Vagina (tissue), 2 donors: Measurements from ENCODE around the gene SVOP. TPM values are rescaled to one million over a fixed set of nuclear protein-coding genes. Genes with fewer than 3 reads are reported as not detected.

Experiments
- DNase-seq, 2 donors: peaks; one replicate each; pipeline ENCODE4 v3.0.0-alpha.2; 2017; ENCODE audit errors: extremely low spot score in 2 of 2
- H3K27ac ChIP-seq: fragments of 200-600 bp; sonication (generic); one replicate; pipeline ENCODE4 v1.5.1; 2019
- H3K27me3 ChIP-seq: fragments of 200-600 bp; sonication (generic); one replicate; pipeline ENCODE4 v1.5.1; 2019
- H3K36me3 ChIP-seq, 2 donors: fragments of 200-600 bp; sonication (generic); one replicate each; pipeline ENCODE4 v1.5.1; 2017 to 2019
- H3K4me1 ChIP-seq: fragments of 200-600 bp; sonication (generic); one replicate; pipeline ENCODE4 v1.5.1; 2019
- H3K4me3 ChIP-seq, 2 donors: fragments of 200-600 bp; sonication (generic); 1 replicate in 1 of 2; 2 replicates in 1 of 2; pipeline ENCODE4 v1.5.1; 2016 to 2019
- H3K9me3 ChIP-seq: fragments of 200-600 bp; sonication (generic); one replicate; pipeline ENCODE4 v1.5.1; 2019
- POLR2A ChIP-seq, 2 donors: fragments of 450-650 bp; IDR thresholded peaks; one replicate each; pipeline ENCODE4 v1.6.1; 2017; ENCODE audit warnings: antibody characterized with exemption in 2 of 2, mild to moderate bottlenecking in 2 of 2, moderate library complexity in 2 of 2
- POLR2AphosphoS5 ChIP-seq, 2 donors: sonication (generic); formaldehyde crosslinking; IDR thresholded peaks; one replicate each; pipeline ENCODE4 v1.9.0; 2017; ENCODE audit warnings: antibody characterized with exemption in 2 of 2, mild to moderate bottlenecking in 2 of 2, low read depth in 1 of 2; ENCODE audit not compliant: insufficient read depth in 1 of 2
- intact Hi-C: fragments of 100-400 bp; cut with DNase I; formaldehyde crosslinking; loops from one replicate; pipeline ENCODE4 v1.15.1; 2023
- total RNA-seq: library from RNA; depleted of rRNA; stranded (reverse); fragments of >200 nt; gene quantifications from one replicate; pipeline ENCODE4 v1.2.3, GENCODE V29; 2016
- TF ChIP-seq, protein P1 (sequence below), 3 experiments: fragments of 450-650 bp in 2 of 3; fragments of 200-600 bp in 1 of 3; sonication (generic) in 1 of 3; IDR thresholded peaks; one replicate each; pipeline ENCODE4 v1.5.1; 2017 to 2019; ENCODE audit warnings: antibody characterized with exemption in 3 of 3, mild to moderate bottlenecking in 2 of 3, moderate library complexity in 2 of 3

The SVOP gene
- total RNA-seq, 1 donor from 2014 or later: under 0.01 TPM

- intact Hi-C loops: no loop called here
- TF ChIP-seq POLR2AphosphoS5 (IDR thresholded peaks at IDR 0.05; ENCODE audit: insufficient read depth in 1 of 2, low read depth in 1 of 2) (no peak), POLR2A (IDR thresholded peaks at IDR 0.05) (no peak)
- TF ChIP-seq, protein P1, sequence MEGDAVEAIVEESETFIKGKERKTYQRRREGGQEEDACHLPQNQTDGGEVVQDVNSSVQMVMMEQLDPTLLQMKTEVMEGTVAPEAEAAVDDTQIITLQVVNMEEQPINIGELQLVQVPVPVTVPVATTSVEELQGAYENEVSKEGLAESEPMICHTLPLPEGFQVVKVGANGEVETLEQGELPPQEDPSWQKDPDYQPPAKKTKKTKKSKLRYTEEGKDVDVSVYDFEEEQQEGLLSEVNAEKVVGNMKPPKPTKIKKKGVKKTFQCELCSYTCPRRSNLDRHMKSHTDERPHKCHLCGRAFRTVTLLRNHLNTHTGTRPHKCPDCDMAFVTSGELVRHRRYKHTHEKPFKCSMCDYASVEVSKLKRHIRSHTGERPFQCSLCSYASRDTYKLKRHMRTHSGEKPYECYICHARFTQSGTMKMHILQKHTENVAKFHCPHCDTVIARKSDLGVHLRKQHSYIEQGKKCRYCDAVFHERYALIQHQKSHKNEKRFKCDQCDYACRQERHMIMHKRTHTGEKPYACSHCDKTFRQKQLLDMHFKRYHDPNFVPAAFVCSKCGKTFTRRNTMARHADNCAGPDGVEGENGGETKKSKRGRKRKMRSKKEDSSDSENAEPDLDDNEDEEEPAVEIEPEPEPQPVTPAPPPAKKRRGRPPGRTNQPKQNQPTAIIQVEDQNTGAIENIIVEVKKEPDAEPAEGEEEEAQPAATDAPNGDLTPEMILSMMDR (IDR thresholded peaks at IDR 0.05): no peak
Measured at GRCh38 chr12:108938247-108938924, 82.5 kb downstream of the SVOP start.

DNA sequence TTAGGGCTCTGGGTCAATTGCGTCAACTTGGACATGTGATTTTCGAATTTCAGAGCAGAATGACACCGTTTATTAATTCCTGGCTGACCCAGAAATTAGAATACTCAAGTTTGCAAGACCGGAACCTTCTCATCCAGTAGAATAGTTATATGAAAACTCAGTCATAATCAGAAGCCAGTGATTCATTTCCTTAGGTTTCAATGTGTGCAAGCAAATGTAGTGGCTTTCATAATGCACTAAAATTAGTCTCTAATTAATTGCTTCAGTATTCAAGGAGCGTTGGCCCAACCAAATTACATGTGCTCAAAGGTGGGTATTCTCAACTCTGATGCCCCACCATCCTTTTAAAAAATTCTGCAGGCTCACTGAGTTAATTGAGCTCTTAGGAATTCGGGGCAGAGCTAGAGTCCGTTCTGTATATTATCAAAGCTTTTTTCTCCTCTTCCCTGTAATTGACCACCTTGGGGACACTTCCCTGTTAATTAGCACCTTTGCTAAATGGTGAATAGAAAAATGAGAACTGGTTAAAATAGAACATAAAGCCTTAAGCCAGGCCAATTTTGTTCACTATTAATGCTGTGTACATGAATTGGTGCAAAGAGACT lies 85.6 kb downstream of the SVOP start:
- Histone ChIP-seq H3K4me1 (no peaks in the 10 kb centered on the region), H3K4me3 (no peak overlapping the region), H3K36me3 (no peaks in the 10 kb centered on the region), H3K27me3 (no peaks in the 10 kb centered on the region), H3K27ac (no peak overlapping the region), H3K9me3 (no peaks in the 10 kb centered on the region)
- DNase-seq: no peak
- intact Hi-C loops: no loop called here
- TF ChIP-seq, protein P1 (IDR thresholded peaks at IDR 0.05): no peak
- TF ChIP-seq POLR2AphosphoS5 (IDR thresholded peaks at IDR 0.05; ENCODE audit: insufficient read depth in 1 of 2, low read depth in 1 of 2): no peak
- no peak for TF ChIP-seq POLR2A (IDR thresholded peaks at IDR 0.05)

More at GRCh38 chr12:108938247-108938924, 82.5 kb downstream of the SVOP start:
- H3K4me1 ChIP-seq: no peaks in the 10 kb centered on the region
- H3K36me3 ChIP-seq: no peaks in the 10 kb centered on the region
- H3K27ac ChIP-seq: no peak overlapping the region
- no peaks in the 10 kb centered on the region for H3K27me3 ChIP-seq
- DNase-seq: no peak
- H3K9me3 ChIP-seq: no peaks in the 10 kb centered on the region
- H3K4me3 ChIP-seq: no peak overlapping the region

- DNase-seq: no peak
- no peak for TF ChIP-seq POLR2A (IDR thresholded peaks at IDR 0.05)
- no peak for TF ChIP-seq POLR2AphosphoS5 (IDR thresholded peaks at IDR 0.05; ENCODE audit: insufficient read depth in 1 of 2, low read depth in 1 of 2)
- TF ChIP-seq, protein P1 (IDR thresholded peaks at IDR 0.05): no peak
Measured at GRCh38 chr12:108933949-108934348, 86.9 kb downstream of the SVOP start.

GRCh38 chr12:108930756-108931155 lies 90.1 kb downstream of the SVOP start:
- no peak for TF ChIP-seq POLR2A (IDR thresholded peaks at IDR 0.05)
- TF ChIP-seq, protein P1 (IDR thresholded peaks at IDR 0.05): no peak
- no peak for TF ChIP-seq POLR2AphosphoS5 (IDR thresholded peaks at IDR 0.05; ENCODE audit: insufficient read depth in 1 of 2, low read depth in 1 of 2)
- DNase-seq: no peak
- Histone ChIP-seq H3K4me3 (no peak overlapping the region), H3K9me3 (no peaks in the 10 kb centered on the region), H3K27ac (no peak overlapping the region), H3K4me1 (no peaks in the 10 kb centered on the region), H3K36me3 (no peaks in the 10 kb centered on the region), H3K27me3 (no peaks in the 10 kb centered on the region)
- intact Hi-C loops: no loop called here

More at GRCh38 chr12:108933949-108934348, 86.9 kb downstream of the SVOP start:
- Histone ChIP-seq H3K4me3 (no peak overlapping the region), H3K27me3 (no peaks in the 10 kb centered on the region), H3K4me1 (no peaks in the 10 kb centered on the region), H3K27ac (no peak overlapping the region), H3K36me3 (no peaks in the 10 kb centered on the region), H3K9me3 (no peaks in the 10 kb centered on the region)
- intact Hi-C loops: loop anchor here (2.0 kb wide), 1 partner anchor 99 kb away; no protein-coding TSS in a partner anchor

DNA sequence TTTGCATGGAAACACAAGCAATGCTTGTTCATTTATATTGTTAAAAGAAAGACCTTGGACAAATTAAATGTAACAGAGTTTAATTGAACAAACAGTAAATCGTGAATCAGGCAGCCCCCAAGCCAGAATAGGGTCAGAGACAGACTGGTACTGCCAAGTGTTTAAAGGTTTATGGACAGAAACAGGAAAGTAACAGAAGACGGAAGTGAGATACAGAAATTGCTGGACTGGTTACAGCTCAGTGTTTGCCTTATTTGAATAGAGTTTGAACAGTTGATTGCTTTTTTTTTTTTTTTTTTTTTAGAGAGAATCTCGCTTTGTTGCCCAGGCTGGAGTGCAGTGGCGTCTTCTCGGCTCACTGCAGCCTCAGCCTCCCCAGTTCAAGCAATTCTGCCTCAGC lies 90.7 kb downstream of the SVOP start:
- H3K27ac ChIP-seq: no peak overlapping the region
- intact Hi-C loops: no loop called here

More for the DNA sequence above, 90.7 kb downstream of the SVOP start:
- Histone ChIP-seq H3K4me3 (no peak overlapping the region), H3K4me1 (no peaks in the 10 kb centered on the region), H3K36me3 (no peaks in the 10 kb centered on the region), H3K27me3 (no peaks in the 10 kb centered on the region), H3K9me3 (no peaks in the 10 kb centered on the region)
- TF ChIP-seq POLR2A (IDR thresholded peaks at IDR 0.05) (no peak), POLR2AphosphoS5 (IDR thresholded peaks at IDR 0.05; ENCODE audit: insufficient read depth in 1 of 2, low read depth in 1 of 2) (no peak)
- TF ChIP-seq, protein P1 (IDR thresholded peaks at IDR 0.05): no peak
- no peak for DNase-seq
